ENCODE measurements around the gene PRR15L.
"Not testable (repeated sequence)": the region's sequence is repeated elsewhere in the genome, so short reads cannot be mapped to it uniquely, and the experiment has no call there.

Gene PRR15L

DNA sequence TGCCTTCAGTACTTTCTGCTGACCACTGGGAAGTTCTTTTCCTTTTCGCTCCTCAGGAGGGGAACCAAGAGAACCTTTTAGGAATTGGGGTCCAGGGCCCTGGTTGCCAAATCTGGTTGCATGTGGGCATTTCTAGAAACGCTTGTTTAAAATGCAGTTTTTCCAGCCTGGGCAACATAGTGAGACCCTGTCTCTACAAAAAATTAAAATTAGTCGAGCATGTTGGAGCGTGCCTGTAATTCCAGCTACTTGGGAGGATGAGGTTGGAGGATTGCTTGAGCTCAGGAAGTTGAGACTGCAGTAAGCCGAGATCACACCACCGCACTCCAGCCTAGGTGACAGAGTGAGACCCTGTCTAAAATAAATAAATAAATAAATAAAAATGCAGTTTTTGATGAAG is 15.1 kb downstream of the PRR15L start:
- TF ChIP-seq, protein P1, sequence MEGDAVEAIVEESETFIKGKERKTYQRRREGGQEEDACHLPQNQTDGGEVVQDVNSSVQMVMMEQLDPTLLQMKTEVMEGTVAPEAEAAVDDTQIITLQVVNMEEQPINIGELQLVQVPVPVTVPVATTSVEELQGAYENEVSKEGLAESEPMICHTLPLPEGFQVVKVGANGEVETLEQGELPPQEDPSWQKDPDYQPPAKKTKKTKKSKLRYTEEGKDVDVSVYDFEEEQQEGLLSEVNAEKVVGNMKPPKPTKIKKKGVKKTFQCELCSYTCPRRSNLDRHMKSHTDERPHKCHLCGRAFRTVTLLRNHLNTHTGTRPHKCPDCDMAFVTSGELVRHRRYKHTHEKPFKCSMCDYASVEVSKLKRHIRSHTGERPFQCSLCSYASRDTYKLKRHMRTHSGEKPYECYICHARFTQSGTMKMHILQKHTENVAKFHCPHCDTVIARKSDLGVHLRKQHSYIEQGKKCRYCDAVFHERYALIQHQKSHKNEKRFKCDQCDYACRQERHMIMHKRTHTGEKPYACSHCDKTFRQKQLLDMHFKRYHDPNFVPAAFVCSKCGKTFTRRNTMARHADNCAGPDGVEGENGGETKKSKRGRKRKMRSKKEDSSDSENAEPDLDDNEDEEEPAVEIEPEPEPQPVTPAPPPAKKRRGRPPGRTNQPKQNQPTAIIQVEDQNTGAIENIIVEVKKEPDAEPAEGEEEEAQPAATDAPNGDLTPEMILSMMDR (IDR thresholded peaks at IDR 0.05; ENCODE audit: low read depth, low read length) = no peak
- DNase-seq (ENCODE audit: extremely low read depth, low read depth) = no peak

DNA sequence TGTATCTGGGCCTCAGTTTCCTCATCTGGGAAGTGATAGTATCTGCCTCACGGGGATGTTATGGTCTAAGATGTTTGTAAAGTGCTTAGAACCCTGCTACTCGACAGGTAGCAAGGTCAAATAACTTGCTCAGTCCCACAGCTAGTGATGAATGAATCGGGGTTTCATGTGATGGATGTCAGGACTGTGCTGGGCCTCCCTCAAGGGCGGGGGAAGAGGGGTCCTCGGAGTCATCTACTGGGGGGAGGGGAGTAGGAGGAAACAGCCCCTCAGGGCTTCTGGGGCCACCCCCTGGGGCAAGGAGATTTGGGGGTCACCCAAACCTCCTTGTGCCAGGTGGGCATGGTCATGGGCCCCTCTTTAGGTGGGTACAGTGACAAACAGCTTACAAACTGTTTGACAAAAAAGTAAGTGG is 15.6 kb downstream of the PRR15L start:
- no peak for DNase-seq (ENCODE audit: extremely low read depth, low read depth)
- TF ChIP-seq, protein P1 (IDR thresholded peaks at IDR 0.05; ENCODE audit: low read depth, low read length) = no peak

DNA sequence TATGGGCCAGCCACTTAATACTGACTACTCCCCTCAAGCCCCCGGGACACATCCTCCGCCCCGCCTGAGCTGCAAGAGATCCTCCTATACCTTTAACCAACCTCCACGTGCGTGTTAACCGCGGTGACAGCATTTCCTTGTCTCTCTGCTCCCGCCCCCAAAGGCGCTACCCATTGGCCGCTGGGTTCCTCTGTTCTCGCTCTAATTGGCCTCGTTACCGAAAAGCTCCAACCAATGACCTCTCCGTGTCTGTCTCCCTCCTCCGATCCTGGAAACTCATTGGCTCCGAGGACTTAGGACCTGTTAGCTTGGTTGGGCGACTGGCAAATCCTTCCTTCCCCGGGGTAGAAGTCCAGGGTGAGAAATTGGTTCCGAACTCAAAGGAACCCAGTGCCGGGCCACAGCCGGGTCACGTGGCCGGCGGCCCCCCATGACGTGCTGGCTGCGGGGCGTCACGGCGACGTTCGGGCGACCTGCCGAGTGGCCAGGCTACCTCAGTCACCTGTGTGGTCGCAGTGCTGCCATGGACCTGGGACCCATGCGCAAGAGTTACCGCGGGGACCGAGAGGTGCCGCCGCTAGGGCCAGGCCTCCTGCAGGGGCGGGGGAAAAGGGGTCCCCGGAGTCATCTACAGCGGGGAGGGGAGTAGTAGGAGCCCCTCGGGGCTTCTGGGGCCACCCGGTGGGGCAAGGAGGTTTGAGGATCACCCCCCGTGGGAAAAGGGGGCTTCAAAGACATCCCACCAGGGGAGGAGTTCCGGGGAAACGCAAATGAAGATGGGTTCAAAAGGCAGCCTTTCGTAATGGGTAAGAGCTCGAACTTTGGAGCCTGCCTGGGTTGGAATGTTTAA is 16.2 kb downstream of the PRR15L start, which contains the start of gene PNPO:
Gene PNPO, plus strand, starts transcription at position 326 of the 850 bp plus-strand sequence. Its CDS starts 105 bp downstream, at position 431.
- DNase-seq (ENCODE audit: extremely low read depth, low read depth) = peak; percentile 91

DNA sequence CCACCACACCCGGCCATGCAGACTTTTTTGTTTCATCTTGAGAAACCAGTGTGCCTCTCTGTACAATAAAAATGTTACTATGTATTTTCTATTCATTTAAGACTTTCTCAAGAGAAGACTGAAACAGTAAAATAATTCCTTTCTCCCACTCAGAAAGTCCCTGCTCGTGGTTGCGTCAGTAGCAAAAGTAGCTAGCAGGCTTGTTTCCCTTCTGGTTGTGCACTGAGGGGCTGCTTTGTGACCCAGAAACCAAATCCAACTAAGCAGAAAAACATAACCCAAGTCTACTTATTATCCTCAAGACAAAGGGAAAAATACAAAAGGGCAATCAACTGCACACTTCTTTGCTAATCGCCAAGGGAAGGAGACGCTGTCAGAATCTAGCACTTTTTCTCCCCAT is 19.7 kb downstream of the PRR15L start:
- TF ChIP-seq, protein P1 (IDR thresholded peaks at IDR 0.05; ENCODE audit: low read depth, low read length) = no peak
- DNase-seq (ENCODE audit: extremely low read depth, low read depth) = no peak

More for the DNA sequence above, 16.2 kb downstream of the PRR15L start, which contains the start of gene PNPO:
- TF ChIP-seq, protein P1 (IDR thresholded peaks at IDR 0.05; ENCODE audit: low read depth, low read length) = no peak; the same call in 1 of the 2 replicates

DNA sequence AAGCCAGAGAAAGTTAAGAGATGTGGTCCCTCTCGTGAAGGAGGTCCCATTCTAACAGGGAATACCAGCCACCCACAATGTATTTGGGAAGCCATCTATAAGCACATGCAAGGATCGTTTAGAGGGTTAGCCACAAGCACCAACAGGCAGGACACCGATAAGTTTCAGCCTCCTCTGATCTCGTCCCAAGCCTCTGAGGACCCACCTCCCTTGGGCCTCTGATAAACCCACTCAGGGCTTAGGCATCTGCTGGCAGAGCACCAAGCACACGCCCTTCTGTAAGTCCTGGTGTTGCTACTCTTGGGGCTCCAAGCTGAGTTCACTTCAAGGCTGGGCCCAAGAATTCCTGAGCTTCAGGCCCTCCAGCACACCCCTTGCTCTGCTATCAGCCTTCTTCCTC is 21.7 kb downstream of the PRR15L start:
- TF ChIP-seq, protein P1 (IDR thresholded peaks at IDR 0.05; ENCODE audit: low read depth, low read length) = no peak
- DNase-seq (ENCODE audit: extremely low read depth, low read depth) = peak; percentile 19

DNA sequence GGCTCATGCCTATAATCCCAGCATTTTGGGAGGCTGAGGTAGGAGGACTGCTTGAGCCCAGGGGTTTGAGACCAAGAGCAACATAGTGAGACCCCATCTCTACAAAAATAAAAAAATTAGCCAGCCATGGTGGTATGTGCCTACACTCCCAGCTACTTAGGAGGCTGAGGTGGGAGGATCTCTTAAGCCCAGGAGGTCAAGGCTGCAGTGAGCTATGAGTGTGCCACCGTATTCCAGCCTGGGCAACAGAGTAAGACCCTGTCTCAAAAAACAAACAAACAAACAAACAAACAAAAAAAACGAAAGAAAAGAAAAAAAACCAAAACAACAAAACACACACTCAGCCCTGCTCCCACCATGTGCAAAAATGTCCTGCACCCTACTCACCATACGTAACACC is 22.2 kb downstream of the PRR15L start:
- not testable (repeated sequence) for DNase-seq (ENCODE audit: extremely low read depth, low read depth)

DNA sequence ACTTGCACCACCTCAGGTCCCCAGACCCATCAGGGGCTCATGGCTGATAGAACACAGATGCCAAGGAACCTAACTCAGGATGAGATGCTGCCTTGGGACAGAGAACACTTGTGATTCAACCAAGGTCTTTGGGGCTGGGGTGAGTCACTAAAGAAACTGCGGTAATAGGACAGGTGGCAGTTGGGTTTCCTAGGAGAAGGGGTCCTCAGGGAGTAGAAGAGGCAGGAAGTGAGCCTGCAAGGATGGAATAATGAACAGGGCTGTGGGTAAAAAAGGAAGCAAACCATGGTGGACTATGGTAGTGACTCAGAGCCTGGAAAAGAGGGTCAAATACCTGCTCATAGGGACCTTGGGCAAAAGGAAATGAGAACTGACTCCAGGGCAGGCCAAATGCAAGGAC is 22.8 kb downstream of the PRR15L start:
- TF ChIP-seq, protein P1 (IDR thresholded peaks at IDR 0.05; ENCODE audit: low read depth, low read length) = no peak
- no peak for DNase-seq (ENCODE audit: extremely low read depth, low read depth)
